H9 (cell line): ENCODE measurements around the gene C1orf159. TPM values are rescaled to one million over a fixed set of nuclear protein-coding genes. Genes with fewer than 3 reads are reported as not detected.

Experiments
- DNase-seq: peaks from one replicate; pipeline ENCODE4 v3.0.0-alpha.2; 2017
- H2AFZ ChIP-seq: one replicate; pipeline ENCODE4 v1.6.1; 2013; ENCODE audit warnings: mild to moderate bottlenecking, low read length, control low read depth, moderate library complexity
- H2AK5ac ChIP-seq: 2 replicates; pipeline ENCODE4 v1.6.1; 2013; ENCODE audit warnings: low read length, control low read depth, mixed read lengths; ENCODE audit not compliant: insufficient read length
- H2BK120ac ChIP-seq: one replicate; pipeline ENCODE4 v1.6.1; 2013; ENCODE audit warnings: low read depth, mild to moderate bottlenecking, low read length, control low read depth, inconsistent platforms; ENCODE audit not compliant: poor library complexity, severe bottlenecking
- H2BK12ac ChIP-seq: 2 replicates; pipeline ENCODE4 v1.6.1; 2013; ENCODE audit warnings: low read length, control low read depth, mixed read lengths, low read depth; ENCODE audit not compliant: insufficient read length
- H2BK15ac ChIP-seq: 2 replicates; pipeline ENCODE4 v1.6.1; 2013; ENCODE audit warnings: low read depth, low read length, control low read depth
- H2BK20ac ChIP-seq: one replicate; pipeline ENCODE4 v1.6.1; 2013; ENCODE audit warnings: low read depth, mild to moderate bottlenecking, low read length, control low read depth, inconsistent platforms; ENCODE audit not compliant: poor library complexity, severe bottlenecking
- H2BK5ac ChIP-seq: 2 replicates; pipeline ENCODE4 v1.6.1; 2013; ENCODE audit warnings: low read length, control low read depth, mixed read lengths; ENCODE audit not compliant: insufficient read length
- H3K14ac ChIP-seq: 2 replicates; pipeline ENCODE4 v1.6.1; 2013; ENCODE audit warnings: low read length, control low read depth; ENCODE audit not compliant: insufficient read depth
- H3K18ac ChIP-seq: 2 replicates; pipeline ENCODE4 v1.6.1; 2013; ENCODE audit warnings: low read depth, mild to moderate bottlenecking, mixed read lengths, low read length, control low read depth; ENCODE audit not compliant: insufficient read length
- H3K23ac ChIP-seq: 2 replicates; pipeline ENCODE4 v1.6.1; 2013; ENCODE audit warnings: low read length, control low read depth, mixed read lengths, low read depth; ENCODE audit not compliant: insufficient read length
- H3K23me2 ChIP-seq: 2 replicates; pipeline ENCODE4 v1.6.1; 2013; ENCODE audit warnings: low read depth, mild to moderate bottlenecking, mixed read lengths, low read length, control low read depth; ENCODE audit not compliant: insufficient read length, poor library complexity, severe bottlenecking
- H3K27ac ChIP-seq: 2 replicates; pipeline ENCODE4 v1.5.1; 2013; ENCODE audit warnings: low read length, control low read depth, mixed read lengths, low read depth; ENCODE audit not compliant: insufficient read length
- H3K27me3 ChIP-seq: 2 replicates; pipeline ENCODE4 v1.6.1; 2013; ENCODE audit warnings: low read length, control low read depth, inconsistent platforms; ENCODE audit not compliant: insufficient read depth
- H3K4ac ChIP-seq: 2 replicates; pipeline ENCODE4 v1.6.1; 2013; ENCODE audit warnings: low read depth, mild to moderate bottlenecking, control low read depth, inconsistent platforms, low read length, moderate library complexity
- H3K4me1 ChIP-seq: 2 replicates; pipeline ENCODE4 v1.6.1; 2013; ENCODE audit warnings: low read length, control low read depth, inconsistent platforms; ENCODE audit not compliant: insufficient read depth
- H3K4me2 ChIP-seq: 2 replicates; pipeline ENCODE4 v1.6.1; 2013; ENCODE audit warnings: low read length, control low read depth, mixed read lengths; ENCODE audit not compliant: insufficient read length, insufficient read depth
- H3K56ac ChIP-seq: 2 replicates; pipeline ENCODE4 v1.6.1; 2013; ENCODE audit warnings: low read depth, mild to moderate bottlenecking, mixed read lengths, low read length, control low read depth; ENCODE audit not compliant: insufficient read length
- H3K79me1 ChIP-seq: 2 replicates; pipeline ENCODE4 v1.6.1; 2013; ENCODE audit warnings: low read depth, mild to moderate bottlenecking, moderate library complexity, low read length, control low read depth, inconsistent platforms; ENCODE audit not compliant: insufficient read depth, poor library complexity, severe bottlenecking
- H3K79me2 ChIP-seq: 2 replicates; pipeline ENCODE4 v1.6.1; 2013; ENCODE audit warnings: low read length, control low read depth, inconsistent platforms; ENCODE audit not compliant: insufficient read depth
- H3K9ac ChIP-seq: 2 replicates; pipeline ENCODE4 v1.6.1; 2013; ENCODE audit warnings: low read length, control low read depth, mixed read lengths; ENCODE audit not compliant: insufficient read length; ENCODE audit errors: extremely low read depth
- H3K9me3 ChIP-seq: one replicate; pipeline ENCODE4 v1.6.1; 2013; ENCODE audit warnings: low read depth, low read length, inconsistent platforms; ENCODE audit not compliant: control insufficient read depth
- H3T11ph ChIP-seq: one replicate; pipeline ENCODE4 v1.6.1; 2013; ENCODE audit warnings: mild to moderate bottlenecking, low read length, control low read depth, inconsistent platforms
- H4K20me1 ChIP-seq: one replicate; pipeline ENCODE4 v1.6.1; 2013; ENCODE audit not compliant: control insufficient read depth, insufficient read length, insufficient read depth
- H4K5ac ChIP-seq: 2 replicates; pipeline ENCODE4 v1.6.1; 2013; ENCODE audit warnings: low read depth, mild to moderate bottlenecking, mixed read lengths, low read length, control low read depth; ENCODE audit not compliant: insufficient read length
- H4K8ac ChIP-seq: replicated peaks from 2 replicates; pipeline ENCODE4 v1.6.1; 2013; ENCODE audit warnings: low read length, control low read depth, mixed read lengths, low read depth; ENCODE audit not compliant: insufficient read length
- H4K91ac ChIP-seq: 2 replicates; pipeline ENCODE4 v1.6.1; 2013; ENCODE audit warnings: low read depth, mild to moderate bottlenecking, moderate library complexity, mixed read lengths, low read length, control low read depth; ENCODE audit not compliant: insufficient read length
- H3K27ac Mint-ChIP-seq, 3 experiments: 2 replicates in 2 of 3; 3 replicates in 1 of 3; pipeline ENCODE4 v1.8.0; 2020 to 2021; ENCODE audit warnings: mixed read lengths in 3 of 3, mild to moderate bottlenecking in 1 of 3, moderate library complexity in 1 of 3
- H3K27me3 Mint-ChIP-seq: 2 replicates; pipeline ENCODE4 v1.8.0; 2021; ENCODE audit warnings: low read depth, mild to moderate bottlenecking, moderate library complexity, mixed read lengths
- H3K36me3 Mint-ChIP-seq, 3 experiments: 2 replicates in 2 of 3; 3 replicates in 1 of 3; pipeline ENCODE4 v1.8.0; 2020 to 2021; ENCODE audit warnings: low read depth in 3 of 3, mixed read lengths in 3 of 3; ENCODE audit not compliant: insufficient read depth in 1 of 3
- H3K4me1 Mint-ChIP-seq, 2 experiments: 2 replicates each; pipeline ENCODE4 v1.8.0; 2020; ENCODE audit warnings: mixed read lengths in 2 of 2
- H3K4me3 Mint-ChIP-seq, 2 experiments: 2 replicates in 1 of 2; 3 replicates in 1 of 2; pipeline ENCODE4 v1.8.0; 2020 to 2021; ENCODE audit warnings: mild to moderate bottlenecking in 2 of 2, mixed read lengths in 2 of 2, moderate library complexity in 1 of 2
- H3K9me3 Mint-ChIP-seq, 2 experiments: 2 replicates in 1 of 2; 3 replicates in 1 of 2; pipeline ENCODE4 v1.8.0; 2020; ENCODE audit warnings: mild to moderate bottlenecking in 2 of 2, mixed read lengths in 2 of 2, moderate library complexity in 1 of 2
- CTCF ChIP-seq: fragments of 200-600 bp; sonication (generic); conservative IDR thresholded peaks from 3 replicates; pipeline ENCODE4 v1.8.0; 2021; ENCODE audit warnings: antibody characterized with exemption, mild to moderate bottlenecking
- WGBS: extraction: QIAGEN DNeasy Blood & Tissue Kit; methylation state at CpG from one replicate; pipeline ENCODE4 v1.1.7; 2013; ENCODE audit warnings: missing lambda C conversion rate, low lambda C conversion rate, mixed read lengths; ENCODE audit not compliant: insufficient read length; ENCODE audit errors: extremely low coverage; 5-methylcytosine and 5-hydroxymethylcytosine counted together
- total RNA-seq: library from RNA; stranded (reverse); gene quantifications from 2 replicates; pipeline ENCODE4 v1.2.1, GENCODE V29; 2021

The C1orf159 gene
- total RNA-seq, 1 experiment from 2014 or later: 12.3 TPM

- no peak overlapping the region for H2BK20ac ChIP-seq
- Mint-ChIP-seq H3K36me3 (no peaks in the 10 kb centered on the region), H3K27ac (no peak overlapping the region; a peak in 1 of 7 replicates)
These were observed 50.5 kb downstream of the C1orf159 start for GRCh38 chr1:1065265-1065939.

More at GRCh38 chr1:1065265-1065939, 50.5 kb downstream of the C1orf159 start:
- H3K4me2 ChIP-seq: no peak overlapping the region
- no peak overlapping the region; the same call in 1 of the 2 replicates for H3K14ac ChIP-seq
- H3K56ac ChIP-seq: no peak overlapping the region
- WGBS: no CpG with 5 or more reads among the region's 20 CpGs
- no peak overlapping the region for H3T11ph ChIP-seq
- DNase-seq: no peak
- H3K9ac ChIP-seq: no peak overlapping the region
- H3K79me2 ChIP-seq: no peaks in the 10 kb centered on the region
- no peak overlapping the region for H2BK12ac ChIP-seq
- H2AK5ac ChIP-seq: no peak overlapping the region
- no peak for TF ChIP-seq CTCF
- no peaks in the 10 kb centered on the region for H3K79me1 ChIP-seq
- no peaks in the 10 kb centered on the region; the same call in 1 of the 2 replicates for H3K27me3 ChIP-seq
- Mint-ChIP-seq H3K4me1 (peaks cover 10 to 20% of the 10 kb centered on the region in 2 experiments), H3K9me3 (no peaks in the 10 kb centered on the region), H3K4me3 (peak overlapping the region in 1 of 2 experiments; percentile 5; a peak in 1 of 5 replicates), H3K27me3 (peaks cover 55% of the 10 kb centered on the region)
- H2BK120ac ChIP-seq: no peak overlapping the region
- no peak overlapping the region for H2BK5ac ChIP-seq
- no peak overlapping the region for H3K18ac ChIP-seq
- H3K4me1 ChIP-seq: no peaks in the 10 kb centered on the region
- no peaks in the 10 kb centered on the region for H3K9me3 ChIP-seq
- H2BK15ac ChIP-seq: no peak overlapping the region
- no peak overlapping the region for H3K4ac ChIP-seq
- no peaks in the 10 kb centered on the region for H4K20me1 ChIP-seq
- no peak overlapping the region for H4K91ac ChIP-seq
- peaks cover 3% of the 10 kb centered on the region for H3K23me2 ChIP-seq
- H3K27ac ChIP-seq: no peak overlapping the region
- no peak overlapping the region for H2AFZ ChIP-seq
- no peak overlapping the region for H4K8ac ChIP-seq
- no peak overlapping the region for H3K23ac ChIP-seq
- no peak overlapping the region for H4K5ac ChIP-seq
